Measurements from ENCODE around the gene IFNA6.

DNA sequence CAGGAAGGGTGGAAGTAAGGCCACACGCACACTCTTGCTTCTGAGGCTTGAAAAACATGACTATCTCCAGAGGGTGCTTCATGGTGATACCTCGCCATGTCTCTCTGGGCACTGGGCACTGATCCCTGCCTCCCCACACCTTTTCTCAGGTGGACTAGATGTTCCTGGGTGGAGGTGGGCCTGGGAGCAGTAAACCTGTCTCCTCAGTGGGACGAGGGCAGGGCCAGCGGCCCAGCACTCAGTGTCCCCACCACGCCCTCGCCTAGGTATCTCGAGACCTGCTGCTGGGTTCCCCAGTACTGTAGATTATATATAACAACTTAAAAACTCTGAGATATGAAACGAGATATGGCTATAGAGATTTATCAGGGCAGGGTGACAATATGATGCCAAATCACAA lies 11.6 kb upstream of the IFNA6 start:
- TF ChIP-seq EZH2phosphoT487 (IDR thresholded peaks at IDR 0.05; ENCODE audit: insufficient read depth, low read depth) (no peak), EZH2 (IDR thresholded peaks at IDR 0.05; ENCODE audit: insufficient read depth, poor library complexity, severe bottlenecking) (no peak)
